ENCODE measurements around the gene ANKRD40.

The ANKRD40 gene

GRCh38 chr17:50667259-50668024 lies 40.3 kb downstream of the ANKRD40 start:
- no peak for DNase-seq

- no peak for DNase-seq
These were observed 41.4 kb downstream of the ANKRD40 start for GRCh38 chr17:50666316-50666715.

- no peak for DNase-seq
These were observed 41.9 kb downstream of the ANKRD40 start for GRCh38 chr17:50665838-50666237.

- DNase-seq: no peak
These were observed 42.8 kb downstream of the ANKRD40 start for GRCh38 chr17:50664788-50665458.

- no peak for DNase-seq
These were observed 43.8 kb downstream of the ANKRD40 start for GRCh38 chr17:50663812-50664374.

GRCh38 chr17:50662632-50663225 lies 45.0 kb downstream of the ANKRD40 start:
- no peak for DNase-seq

GRCh38 chr17:50661795-50662391 lies 45.8 kb downstream of the ANKRD40 start:
- DNase-seq: peak; percentile 88

GRCh38 chr17:50661348-50661747 lies 46.4 kb downstream of the ANKRD40 start:
- no peak for DNase-seq

GRCh38 chr17:50660887-50661345 lies 46.8 kb downstream of the ANKRD40 start:
- no peak for DNase-seq

GRCh38 chr17:50660042-50660886 lies 47.5 kb downstream of the ANKRD40 start:
- DNase-seq: peak; percentile 8

GRCh38 chr17:50659179-50659578 lies 48.5 kb downstream of the ANKRD40 start:
- no peak for DNase-seq

- DNase-seq: no peak
These were observed 49.1 kb downstream of the ANKRD40 start for GRCh38 chr17:50658616-50659015.

- no peak for DNase-seq
These were observed 50.1 kb downstream of the ANKRD40 start for GRCh38 chr17:50657627-50658026.

- no peak for DNase-seq
These were observed 50.7 kb downstream of the ANKRD40 start for GRCh38 chr17:50657054-50657453.

- DNase-seq: no peak
These were observed 51.2 kb downstream of the ANKRD40 start for GRCh38 chr17:50656509-50656908.

GRCh38 chr17:50653738-50654137 lies 54.0 kb downstream of the ANKRD40 start:
- DNase-seq: no peak

GRCh38 chr17:50651661-50652060 lies 56.1 kb downstream of the ANKRD40 start:
- DNase-seq: no peak

- DNase-seq: peak; percentile 55
These were observed 58.4 kb downstream of the ANKRD40 start for GRCh38 chr17:50649042-50649908.

- no peak for DNase-seq
These were observed 60.5 kb downstream of the ANKRD40 start for GRCh38 chr17:50647187-50647586.

GRCh38 chr17:50645748-50646682 lies 61.7 kb downstream of the ANKRD40 start:
- DNase-seq: no peak

Data from fibroblast of skin of right biceps (primary cell).